ENCODE measurements around the gene IGF1R. TPM values are rescaled to one million over a fixed set of nuclear protein-coding genes. Genes with fewer than 3 reads are reported as not detected.

Gene IGF1R
- total and polyA plus RNA-seq, 2 experiments from 2014 or later = 10.8 to 42.9 TPM

GRCh38 chr15:98755781-98756180 is 107.4 kb downstream of the IGF1R start:
- no peak overlapping the region for H3K27ac ChIP-seq
- 95% methylated on average over 2 of the region's 2 CpGs for WGBS (ENCODE audit: low lambda C conversion rate, missing lambda C conversion rate)
- H2AFZ ChIP-seq = no peak overlapping the region
- H3K9me2 ChIP-seq (replicated peaks; ENCODE audit: insufficient read depth) = no peaks in the 10 kb centered on the region
- H3K27me3 ChIP-seq = no peaks in the 10 kb centered on the region
- no peaks in the 10 kb centered on the region for H3K9me3 ChIP-seq (ENCODE audit: low read depth)
- H3K4me1 ChIP-seq (ENCODE audit: insufficient read depth) = peaks cover 10% of the 10 kb centered on the region
- no peak for DNase-seq (ENCODE audit: low spot score)
- no peak overlapping the region for H3K4me2 ChIP-seq
- no peaks in the 10 kb centered on the region for H3K36me3 ChIP-seq (replicated peaks; ENCODE audit: insufficient read depth, low read depth)
- TF ChIP-seq EZH2phosphoT487 (IDR thresholded peaks at IDR 0.05; ENCODE audit: low read depth, severe bottlenecking, unreplicated experiment) = no peak
- peaks cover 42% of the 10 kb centered on the region for H4K20me1 ChIP-seq (ENCODE audit: insufficient read depth, poor library complexity, severe bottlenecking)
- peaks cover 99% of the 10 kb centered on the region for H3K79me2 ChIP-seq
- H3K4me3 ChIP-seq = no peak overlapping the region

DNA sequence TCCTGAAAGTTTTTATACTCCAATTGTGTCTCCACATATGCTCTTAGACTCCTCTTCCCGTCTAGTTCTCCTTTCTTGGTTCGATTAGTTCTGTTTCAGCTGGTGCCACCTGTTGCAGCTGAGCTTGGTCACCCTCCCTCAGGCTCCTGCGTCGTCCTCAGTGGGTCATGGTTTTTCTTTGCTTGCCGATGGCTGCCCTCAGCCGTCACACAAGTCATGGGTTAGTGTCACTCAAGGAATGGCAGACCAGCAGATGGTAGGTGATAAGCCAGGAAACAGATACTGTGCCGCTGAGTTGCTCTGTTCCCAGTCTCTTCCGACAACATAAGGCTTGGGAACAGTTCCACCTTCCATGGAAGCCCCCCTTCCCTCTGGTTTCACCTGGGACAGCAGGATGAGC is 109.9 kb downstream of the IGF1R start:
- Histone ChIP-seq H3K4me2 (no peak overlapping the region), H2AFZ (no peak overlapping the region), H3K9me3 (ENCODE audit: low read depth) (no peaks in the 10 kb centered on the region), H3K27ac (no peak overlapping the region), H3K27me3 (no peaks in the 10 kb centered on the region), H4K20me1 (ENCODE audit: insufficient read depth, poor library complexity, severe bottlenecking) (peaks cover 43% of the 10 kb centered on the region), H3K4me3 (no peak overlapping the region), H3K36me3 (replicated peaks; ENCODE audit: insufficient read depth, low read depth) (no peaks in the 10 kb centered on the region), H3K4me1 (ENCODE audit: insufficient read depth) (no peaks in the 10 kb centered on the region), H3K79me2 (peaks cover 99% of the 10 kb centered on the region), H3K9me2 (replicated peaks; ENCODE audit: insufficient read depth) (no peaks in the 10 kb centered on the region)
- no peak for DNase-seq (ENCODE audit: low spot score)
- TF ChIP-seq EZH2 (IDR thresholded peaks at IDR 0.05; ENCODE audit: borderline replicate concordance) (no peak), EZH2phosphoT487 (IDR thresholded peaks at IDR 0.05; ENCODE audit: low read depth, severe bottlenecking, unreplicated experiment) (no peak), CTCF (IDR thresholded peaks at IDR 0.05; ENCODE audit: poor library complexity) (no peak)
- 79% methylated on average over 8 of the region's 8 CpGs for WGBS (ENCODE audit: low lambda C conversion rate, missing lambda C conversion rate)

DNA sequence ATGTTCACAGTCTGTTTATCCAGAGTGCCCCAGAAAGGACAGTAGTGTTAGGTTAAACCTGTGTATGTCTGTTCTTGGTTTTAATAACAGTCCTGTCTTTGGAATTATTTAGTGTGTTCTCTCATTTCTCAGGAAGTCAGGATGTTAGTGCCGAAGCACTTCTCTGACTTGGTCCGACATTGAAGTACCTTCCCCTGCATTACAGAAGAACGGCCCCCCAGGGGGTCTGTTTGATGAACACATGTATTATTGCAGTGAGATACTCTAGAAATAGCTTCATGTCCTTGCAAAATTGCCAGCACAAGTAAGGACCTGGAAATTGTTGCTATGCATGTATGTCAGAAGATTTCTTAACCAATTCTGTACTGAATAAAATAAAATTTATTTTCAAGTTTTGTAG is 110.9 kb downstream of the IGF1R start:
- no peak for DNase-seq (ENCODE audit: low spot score)
- Histone ChIP-seq H3K27ac (no peak overlapping the region), H3K4me1 (ENCODE audit: insufficient read depth) (no peaks in the 10 kb centered on the region), H3K27me3 (no peaks in the 10 kb centered on the region), H3K36me3 (replicated peaks; ENCODE audit: insufficient read depth, low read depth) (no peaks in the 10 kb centered on the region), H3K9me2 (replicated peaks; ENCODE audit: insufficient read depth) (no peaks in the 10 kb centered on the region), H3K4me3 (no peak overlapping the region), H3K4me2 (no peak overlapping the region), H3K79me2 (peaks cover 99% of the 10 kb centered on the region), H2AFZ (no peak overlapping the region), H3K9me3 (ENCODE audit: low read depth) (no peaks in the 10 kb centered on the region), H4K20me1 (ENCODE audit: insufficient read depth, poor library complexity, severe bottlenecking) (peaks cover 37% of the 10 kb centered on the region)
- 89% methylated on average over 3 of the region's 3 CpGs for WGBS (ENCODE audit: low lambda C conversion rate, missing lambda C conversion rate)
- TF ChIP-seq CTCF (IDR thresholded peaks at IDR 0.05; ENCODE audit: poor library complexity) = no peak
- no peak for TF ChIP-seq EZH2 (IDR thresholded peaks at IDR 0.05; ENCODE audit: borderline replicate concordance)
- no peak for TF ChIP-seq EZH2phosphoT487 (IDR thresholded peaks at IDR 0.05; ENCODE audit: low read depth, severe bottlenecking, unreplicated experiment)

- Histone ChIP-seq H3K4me3 (no peak overlapping the region), H3K79me2 (peaks cover 100% of the 10 kb centered on the region), H3K9me3 (ENCODE audit: low read depth) (no peaks in the 10 kb centered on the region), H3K27ac (no peak overlapping the region), H3K4me2 (no peak overlapping the region), H4K20me1 (ENCODE audit: insufficient read depth, poor library complexity, severe bottlenecking) (peaks cover 38% of the 10 kb centered on the region), H3K9me2 (replicated peaks; ENCODE audit: insufficient read depth) (no peaks in the 10 kb centered on the region), H2AFZ (no peak overlapping the region), H3K27me3 (no peaks in the 10 kb centered on the region), H3K36me3 (replicated peaks; ENCODE audit: insufficient read depth, low read depth) (no peaks in the 10 kb centered on the region), H3K4me1 (ENCODE audit: insufficient read depth) (no peaks in the 10 kb centered on the region)
- DNase-seq (ENCODE audit: low spot score) = no peak
- TF ChIP-seq CTCF (IDR thresholded peaks at IDR 0.05; ENCODE audit: poor library complexity) (no peak), EZH2phosphoT487 (IDR thresholded peaks at IDR 0.05; ENCODE audit: low read depth, severe bottlenecking, unreplicated experiment) (no peak), EZH2 (IDR thresholded peaks at IDR 0.05; ENCODE audit: borderline replicate concordance) (no peak)
- 93% methylated on average over 9 of the region's 9 CpGs for WGBS (ENCODE audit: low lambda C conversion rate, missing lambda C conversion rate)
Measured at GRCh38 chr15:98760112-98760826, 111.9 kb downstream of the IGF1R start.
